EH (cell line): ENCODE data around the gene ZNF24.

Experiments
- DNase-seq: peaks from one replicate; pipeline ENCODE4 v3.0.0-alpha.2; 2015; ENCODE audit warnings: low read depth

Gene ZNF24

DNA sequence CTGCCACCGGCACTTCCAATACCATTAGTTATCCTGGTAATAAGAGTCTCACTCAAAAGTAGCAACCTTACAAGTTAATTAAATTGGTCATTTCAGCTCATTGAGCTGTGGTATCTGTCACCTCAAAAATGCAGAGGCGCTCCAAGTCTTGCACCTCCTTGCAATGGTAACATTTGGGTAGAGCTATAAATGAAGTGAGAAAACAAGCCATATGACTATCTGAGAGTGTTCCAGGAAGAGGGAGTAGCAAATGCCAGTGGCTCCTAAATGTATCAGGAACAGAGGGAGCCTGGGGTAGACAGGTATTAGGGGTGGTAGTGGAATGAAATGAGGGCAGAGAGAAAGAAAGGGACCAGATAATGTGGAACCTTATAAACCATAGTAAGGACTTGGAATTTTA is 48.2 kb downstream of the ZNF24 start:
- DNase-seq: no peak

DNA sequence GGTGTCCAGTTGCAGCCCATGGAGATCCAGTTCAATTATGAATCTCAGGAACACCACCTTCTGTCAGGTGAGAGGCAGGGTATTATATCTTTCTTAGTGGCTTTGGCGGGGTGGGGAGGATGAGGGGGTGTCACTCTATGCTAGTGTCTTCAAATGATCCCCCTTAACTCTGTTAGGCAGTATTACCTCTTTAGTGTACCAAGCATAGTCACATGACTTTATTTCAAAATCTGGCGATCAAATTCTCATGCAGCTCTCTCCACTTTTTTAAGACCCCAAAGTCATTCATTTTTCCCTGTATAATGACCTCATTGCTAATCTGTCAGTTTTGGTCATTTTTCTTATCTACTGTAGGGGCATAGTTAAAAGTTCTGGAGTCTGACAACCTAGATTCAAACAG is 53.1 kb downstream of the ZNF24 start:
- DNase-seq: no peak

DNA sequence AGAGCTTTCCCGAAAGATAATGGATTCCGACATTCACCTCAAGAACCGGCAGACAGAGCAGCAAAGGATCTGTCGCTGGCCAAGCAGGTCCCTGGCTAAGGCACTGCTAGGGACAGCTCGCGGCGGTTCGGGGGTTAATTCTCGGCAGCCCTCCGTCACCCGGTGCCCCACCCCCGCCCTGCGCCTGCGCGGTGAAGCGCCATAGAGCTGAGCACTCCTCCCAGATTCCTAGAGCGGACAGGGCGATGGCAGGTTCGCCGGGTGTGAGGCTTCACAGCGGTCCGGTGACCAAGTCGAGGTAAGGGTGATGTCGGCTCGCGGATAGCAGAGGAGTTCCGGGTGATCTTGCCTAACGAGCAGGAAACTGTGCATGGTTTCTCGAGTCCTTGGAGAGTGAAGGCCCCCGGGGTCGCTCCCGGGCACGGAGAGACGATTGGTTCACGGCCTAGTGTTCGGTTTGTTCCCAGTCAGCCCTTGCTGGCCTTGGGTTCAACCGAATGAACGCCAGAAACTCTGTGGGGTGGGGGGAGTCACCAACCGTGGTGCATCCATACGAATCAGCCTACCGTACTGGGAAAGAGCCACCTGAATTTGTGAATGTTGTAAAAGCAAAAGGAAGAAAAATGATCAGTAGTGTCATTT is 54.0 kb downstream of the ZNF24 start, which contains the start of gene ZSCAN30:
Gene ZSCAN30, minus strand, starts transcription at position 136 of the 642 bp plus-strand sequence. CDS start 25,877 bp downstream, outside the sequence.
- DNase-seq: peak; percentile 94

DNA sequence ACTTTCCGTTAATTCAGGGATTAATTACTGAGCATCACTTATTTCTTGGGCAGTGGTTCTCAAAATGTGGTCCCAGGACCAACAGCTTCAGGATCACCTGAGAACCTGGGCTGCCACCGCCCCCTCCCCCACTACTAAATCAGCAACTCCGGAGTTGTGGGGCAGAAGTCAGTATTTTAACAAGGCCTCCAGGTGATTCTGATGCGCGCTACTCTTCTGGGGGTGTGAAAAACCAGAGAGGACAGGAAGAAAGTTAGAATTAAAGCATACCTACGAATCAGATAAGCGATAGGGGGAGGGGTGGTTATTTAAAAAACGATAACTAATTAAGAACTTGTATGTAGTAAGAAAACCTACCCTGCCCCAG is 54.5 kb downstream of the ZNF24 start:
- DNase-seq: no peak

DNA sequence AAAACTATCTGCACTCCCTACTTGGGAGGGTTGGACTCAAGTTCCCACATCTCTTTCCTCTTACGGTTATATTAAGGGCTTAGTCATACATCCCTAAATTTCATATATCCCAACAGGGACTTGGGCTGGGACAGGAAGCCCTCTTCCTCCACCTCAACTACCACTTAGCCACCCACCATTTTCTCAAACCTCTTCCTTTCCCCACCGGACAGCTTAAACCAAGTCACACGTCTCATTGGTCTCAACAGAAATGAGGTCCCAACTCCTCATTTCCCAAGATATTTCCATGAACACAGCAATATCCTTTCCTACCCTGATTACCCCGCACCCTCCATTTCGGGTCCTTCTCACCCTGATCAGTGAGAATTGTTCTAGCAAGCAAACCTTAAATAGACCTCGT is 54.9 kb downstream of the ZNF24 start:
- peak; percentile 44 for DNase-seq

DNA sequence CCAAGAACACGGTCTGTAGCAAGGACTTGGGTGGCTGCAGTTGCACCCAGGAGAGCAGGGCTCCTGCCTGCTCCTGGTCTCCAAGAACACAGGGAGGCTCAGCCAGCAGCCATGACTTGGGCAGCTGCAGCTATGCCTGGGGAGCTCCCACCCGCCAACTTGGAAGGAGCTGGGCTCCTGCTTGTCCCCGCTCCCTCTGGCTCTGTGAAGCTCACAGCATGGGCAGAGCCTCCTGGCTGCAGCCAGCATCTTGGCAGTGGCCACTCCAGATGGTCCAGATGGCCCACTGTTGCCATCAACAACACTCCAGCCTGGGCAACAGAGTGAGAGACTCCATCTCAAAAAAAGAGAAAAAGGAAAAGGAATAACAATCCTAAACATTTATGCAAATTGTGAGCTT is 59.4 kb downstream of the ZNF24 start:
- DNase-seq: no peak

DNA sequence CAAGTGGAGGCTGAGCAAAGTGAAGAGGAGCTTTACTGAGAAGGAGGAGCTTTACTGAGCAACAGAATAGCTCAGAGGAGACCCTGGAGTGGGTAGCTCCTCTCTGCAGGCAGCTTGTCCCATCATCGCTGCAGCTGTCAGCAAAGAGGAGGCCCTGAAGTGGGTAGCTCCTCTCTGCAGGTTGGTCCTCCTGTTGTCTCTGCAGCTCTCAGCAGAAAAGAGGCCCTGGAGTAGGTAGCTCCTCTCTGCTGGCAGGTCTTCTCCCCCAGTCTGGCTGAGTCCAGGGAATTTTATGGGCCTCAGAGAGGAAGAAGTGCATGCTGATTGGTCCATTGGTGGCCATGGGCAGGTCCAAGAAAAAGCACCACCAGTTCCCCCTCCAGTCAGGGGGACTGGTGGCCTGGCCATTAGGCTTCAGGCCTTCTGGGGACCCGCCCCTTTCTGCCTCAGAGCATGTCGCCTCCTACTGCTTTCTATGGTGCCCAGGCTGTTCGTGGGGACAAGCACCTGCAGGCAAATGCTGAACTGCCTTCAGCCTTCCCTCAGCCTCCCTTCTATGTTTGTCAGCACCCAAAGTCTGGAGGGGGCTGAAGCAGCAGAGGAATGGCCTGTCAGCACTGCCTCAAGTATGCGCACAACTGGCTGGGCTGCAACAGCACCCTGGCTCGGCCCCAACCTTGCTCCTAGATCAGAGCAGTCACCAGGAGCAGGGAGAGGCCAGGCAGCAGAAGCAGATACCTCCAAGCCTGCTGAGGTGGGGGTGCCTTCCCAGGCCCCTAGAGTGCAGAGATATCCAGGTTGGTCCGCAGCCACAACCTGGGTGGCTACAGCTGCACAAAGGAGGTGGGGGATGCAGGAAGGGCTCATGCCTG is 60.1 kb downstream of the ZNF24 start:
- no peak for DNase-seq

DNA sequence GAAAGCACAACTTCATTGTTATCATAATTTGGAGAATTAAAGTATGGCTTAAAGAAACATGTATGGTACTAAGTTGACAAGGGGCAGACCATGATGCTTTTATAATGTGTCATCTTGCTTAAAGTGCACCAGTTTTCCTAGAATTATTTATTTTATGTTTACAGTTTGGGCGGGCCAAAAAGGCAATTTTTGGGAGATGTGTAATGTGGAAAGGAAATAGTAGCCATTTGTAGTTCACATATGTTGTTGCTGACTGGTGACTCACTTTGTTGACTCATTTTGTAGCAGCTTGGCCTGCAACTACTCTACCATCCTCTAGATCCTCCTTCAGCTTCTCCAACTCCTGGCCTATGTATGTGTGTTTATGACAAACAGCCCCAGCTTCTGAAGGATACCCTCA is 61.9 kb downstream of the ZNF24 start:
- peak; percentile 93 for DNase-seq
